ENCODE results near the gene ABTB2.
A peak's percentile ranks its signal among the peaks of the same experiment; 100 is the strongest.

ABTB2 gene

DNA sequence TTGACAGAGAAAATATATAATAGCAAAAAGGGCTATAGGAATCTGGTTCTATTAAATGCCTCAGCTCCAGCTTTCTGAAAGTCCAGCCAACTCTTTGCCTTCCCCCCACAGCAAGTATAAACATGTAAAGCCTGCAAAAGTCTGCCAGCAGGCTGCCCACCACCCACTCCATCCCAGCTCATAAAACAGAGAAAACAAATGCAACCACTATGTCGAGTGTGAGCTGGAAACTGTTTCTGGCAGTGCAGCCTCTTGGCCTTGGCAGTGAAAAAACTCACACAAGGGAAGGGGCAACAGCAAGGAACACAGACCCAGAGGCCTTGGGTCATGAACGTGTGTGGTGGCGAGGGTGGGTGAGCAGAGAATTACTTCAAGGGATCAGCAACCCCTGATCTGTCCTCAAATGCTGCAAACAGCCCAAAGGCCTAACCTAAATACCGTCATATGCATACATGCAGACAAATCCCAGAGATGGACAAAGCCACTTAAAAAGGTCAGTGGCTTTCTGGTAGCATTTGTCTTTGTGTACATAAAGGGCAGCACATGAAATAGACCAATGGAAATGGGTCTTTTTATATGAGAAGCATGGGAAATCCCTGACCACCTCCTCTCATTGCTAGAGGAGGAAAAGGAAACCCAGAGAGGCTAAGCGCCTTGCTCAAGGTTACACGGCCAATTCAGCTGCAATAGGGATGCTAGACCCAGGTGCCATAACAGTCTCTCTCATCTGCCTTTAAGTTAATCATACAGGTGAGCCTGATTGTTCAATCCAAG, 177.6 kb downstream of the ABTB2 start:
- peak overlapping the region; percentile 63 for H3K27ac ChIP-seq
- ChIA-PET CTCF (interaction anchor here (0.7 to 1.6 kb wide), 3 partner anchors 24 to 288 kb away, joined by 3 to 4 read pairs (median 4); partner anchors contain the start of gene ABTB2), POLR2A (ENCODE audit: low non-redundant PET) (no interaction called here)
- TF ChIP-seq, protein P1, sequence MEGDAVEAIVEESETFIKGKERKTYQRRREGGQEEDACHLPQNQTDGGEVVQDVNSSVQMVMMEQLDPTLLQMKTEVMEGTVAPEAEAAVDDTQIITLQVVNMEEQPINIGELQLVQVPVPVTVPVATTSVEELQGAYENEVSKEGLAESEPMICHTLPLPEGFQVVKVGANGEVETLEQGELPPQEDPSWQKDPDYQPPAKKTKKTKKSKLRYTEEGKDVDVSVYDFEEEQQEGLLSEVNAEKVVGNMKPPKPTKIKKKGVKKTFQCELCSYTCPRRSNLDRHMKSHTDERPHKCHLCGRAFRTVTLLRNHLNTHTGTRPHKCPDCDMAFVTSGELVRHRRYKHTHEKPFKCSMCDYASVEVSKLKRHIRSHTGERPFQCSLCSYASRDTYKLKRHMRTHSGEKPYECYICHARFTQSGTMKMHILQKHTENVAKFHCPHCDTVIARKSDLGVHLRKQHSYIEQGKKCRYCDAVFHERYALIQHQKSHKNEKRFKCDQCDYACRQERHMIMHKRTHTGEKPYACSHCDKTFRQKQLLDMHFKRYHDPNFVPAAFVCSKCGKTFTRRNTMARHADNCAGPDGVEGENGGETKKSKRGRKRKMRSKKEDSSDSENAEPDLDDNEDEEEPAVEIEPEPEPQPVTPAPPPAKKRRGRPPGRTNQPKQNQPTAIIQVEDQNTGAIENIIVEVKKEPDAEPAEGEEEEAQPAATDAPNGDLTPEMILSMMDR (conservative IDR thresholded peaks at IDR 0.05; ENCODE audit: low read depth): no peak
- no peak for DNase-seq (ENCODE audit: low spot score)

DNA sequence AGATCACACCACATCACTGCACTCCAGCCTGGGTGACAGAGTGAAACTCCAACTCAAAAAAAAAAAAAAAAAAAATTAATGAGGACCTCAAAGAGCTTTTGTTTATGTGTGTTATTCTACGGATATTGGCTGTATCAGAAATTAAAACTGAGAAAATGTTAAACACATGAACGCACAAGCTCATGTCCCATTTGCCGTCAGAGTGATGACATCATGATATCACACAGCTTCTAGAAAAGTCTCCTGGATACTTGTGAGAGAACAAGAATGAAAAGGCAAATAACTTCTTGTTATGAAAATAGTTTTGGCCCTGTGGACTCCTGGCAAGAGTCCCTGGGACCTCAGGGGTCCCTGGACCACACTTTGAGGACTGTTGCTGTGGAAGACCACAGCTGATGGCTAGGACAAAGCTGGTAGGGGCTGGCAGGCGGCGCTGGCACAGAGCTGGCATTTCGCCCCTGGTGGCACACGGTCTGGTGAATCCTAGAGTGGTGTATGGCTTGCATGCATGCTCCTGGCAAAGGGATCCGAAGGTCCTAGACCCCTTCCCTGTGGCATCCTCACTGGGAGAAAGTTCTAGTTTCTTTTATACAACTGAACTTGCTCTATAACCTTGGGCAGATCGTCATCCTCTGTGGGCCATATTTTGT, 178.7 kb downstream of the ABTB2 start:
- TF ChIP-seq, protein P1 (conservative IDR thresholded peaks at IDR 0.05; ENCODE audit: low read depth): no peak
- DNase-seq (ENCODE audit: low spot score): no peak
- H3K27ac ChIP-seq: no peak overlapping the region
- CTCF ChIA-PET: interaction anchor here (1.5 kb wide), 1 partner anchor 179 kb away, joined by 12 read pairs; the partner anchor contains the start of gene ABTB2
- POLR2A ChIA-PET (ENCODE audit: low non-redundant PET): no interaction called here

DNA sequence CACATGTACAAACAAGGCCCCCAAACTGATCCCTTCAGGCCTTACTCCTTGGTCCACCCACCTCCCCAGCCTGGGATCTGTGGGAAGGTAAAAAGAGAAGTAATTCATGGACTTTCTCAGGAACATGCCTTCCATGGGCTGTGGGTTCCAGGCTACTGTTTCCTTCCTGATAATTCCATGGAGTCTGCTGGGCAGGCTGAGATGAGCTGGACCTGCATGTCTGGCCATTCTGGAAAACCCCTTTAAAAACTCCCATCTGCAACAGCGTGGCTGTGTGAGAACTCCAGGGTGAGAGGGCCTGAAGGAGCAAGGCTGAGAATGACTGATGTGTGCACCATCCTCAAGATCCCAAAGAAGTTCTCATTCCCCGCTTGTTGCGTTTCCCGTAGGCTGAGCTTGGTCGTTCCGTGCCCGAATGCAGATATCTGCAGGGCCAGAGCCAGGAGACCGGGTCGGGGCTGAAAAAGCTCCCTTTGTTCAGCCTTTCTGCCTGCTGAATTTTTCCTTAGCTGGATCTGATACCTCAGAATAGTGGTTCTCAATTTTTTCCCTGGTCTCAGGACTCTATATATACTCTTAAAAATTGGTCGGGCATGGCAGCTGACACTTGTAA, 179.5 kb downstream of the ABTB2 start:
- DNase-seq (ENCODE audit: low spot score): no peak
- ChIA-PET POLR2A (ENCODE audit: low non-redundant PET) (no interaction called here), CTCF (interaction anchor here (0.6 to 1.5 kb wide), 2 partner anchors 160 to 179 kb away, joined by 3 to 12 read pairs; partner anchors contain the start of gene ABTB2)
- peak overlapping the region; percentile 14; the same call in 1 of the 2 replicates for H3K27ac ChIP-seq
- TF ChIP-seq, protein P1 (conservative IDR thresholded peaks at IDR 0.05; ENCODE audit: low read depth): no peak

DNA sequence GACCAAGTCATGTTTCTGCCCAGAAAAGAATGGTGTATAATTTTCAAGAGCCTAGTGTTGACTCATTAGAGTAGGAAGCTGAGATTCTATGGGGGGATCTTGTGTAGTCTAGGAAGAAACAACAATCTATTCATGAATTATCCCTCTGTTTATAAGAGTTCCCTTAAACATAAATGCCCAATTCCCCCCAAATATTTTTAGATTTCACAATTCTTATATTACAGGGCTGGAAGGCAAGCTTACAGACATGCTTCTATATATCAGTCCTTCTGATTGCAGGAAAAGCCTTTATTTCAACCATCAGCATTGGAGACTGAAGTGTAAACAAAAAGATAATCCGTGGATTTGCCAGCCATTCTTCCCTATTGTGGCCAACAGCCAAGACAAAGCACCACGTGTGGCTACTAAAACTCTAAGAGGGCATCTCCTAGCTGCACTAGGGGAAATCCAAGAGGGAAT, 181.0 kb downstream of the ABTB2 start:
- CTCF ChIA-PET: no interaction called here
- no peak for DNase-seq (ENCODE audit: low spot score)
- TF ChIP-seq, protein P1 (conservative IDR thresholded peaks at IDR 0.05; ENCODE audit: low read depth): no peak
- H3K27ac ChIP-seq: peak overlapping the region; percentile 56; the same call in 1 of the 2 replicates
- POLR2A ChIA-PET (ENCODE audit: low non-redundant PET): interaction anchor here (0.6 kb wide), 1 partner anchor 89 kb away, joined by 3 read pairs; no protein-coding TSS in a partner anchor

DNA sequence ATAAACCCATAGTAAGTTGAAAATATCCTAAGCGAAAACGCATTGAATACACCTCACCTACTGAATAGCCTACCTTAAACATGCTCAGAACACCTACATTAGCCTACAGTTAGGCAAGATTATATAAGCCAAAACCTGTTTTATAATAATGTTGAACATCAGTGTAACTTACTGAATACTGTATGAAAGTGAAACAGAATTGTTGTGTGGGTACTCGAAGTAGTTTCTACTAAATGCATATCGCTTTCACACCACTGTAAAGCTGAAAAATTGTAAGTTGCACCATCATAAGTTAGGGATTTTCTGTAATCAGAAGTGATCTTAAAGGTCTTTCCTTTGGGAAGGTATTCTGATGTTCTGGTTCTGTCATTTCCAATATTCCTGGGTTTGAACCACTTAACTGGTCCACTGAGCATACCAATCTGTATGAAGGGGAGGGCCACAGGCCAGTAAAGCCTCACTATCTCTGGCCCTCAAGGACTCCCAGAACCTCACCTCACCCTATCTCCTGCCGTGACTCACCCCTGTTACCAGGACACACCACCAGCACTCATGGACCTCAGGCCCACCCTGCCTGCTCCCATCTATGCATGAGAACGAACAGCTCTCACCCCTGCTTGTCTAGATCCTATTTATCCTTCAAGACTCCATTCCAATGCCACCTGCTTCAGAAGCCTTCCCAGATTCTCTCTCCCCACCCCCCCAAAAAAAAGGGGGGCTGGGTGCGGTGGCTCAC, 182.4 kb downstream of the ABTB2 start:
- TF ChIP-seq, protein P1 (conservative IDR thresholded peaks at IDR 0.05; ENCODE audit: low read depth): no peak
- peak overlapping the region; percentile 56; the same call in 1 of the 2 replicates for H3K27ac ChIP-seq
- ChIA-PET POLR2A (ENCODE audit: low non-redundant PET) (interaction anchor here (1.4 kb wide), 1 partner anchor 182 kb away, joined by 6 read pairs; the partner anchor contains the start of gene ABTB2), CTCF (interaction anchor here (0.6 to 2.2 kb wide), 11 partner anchors 10 to 182 kb away, joined by 3 to 39 read pairs (median 8); partner anchors contain the start of gene ABTB2)
- DNase-seq (ENCODE audit: low spot score): no peak
